ENCODE measurements around the gene RXFP3.

The RXFP3 gene

DNA sequence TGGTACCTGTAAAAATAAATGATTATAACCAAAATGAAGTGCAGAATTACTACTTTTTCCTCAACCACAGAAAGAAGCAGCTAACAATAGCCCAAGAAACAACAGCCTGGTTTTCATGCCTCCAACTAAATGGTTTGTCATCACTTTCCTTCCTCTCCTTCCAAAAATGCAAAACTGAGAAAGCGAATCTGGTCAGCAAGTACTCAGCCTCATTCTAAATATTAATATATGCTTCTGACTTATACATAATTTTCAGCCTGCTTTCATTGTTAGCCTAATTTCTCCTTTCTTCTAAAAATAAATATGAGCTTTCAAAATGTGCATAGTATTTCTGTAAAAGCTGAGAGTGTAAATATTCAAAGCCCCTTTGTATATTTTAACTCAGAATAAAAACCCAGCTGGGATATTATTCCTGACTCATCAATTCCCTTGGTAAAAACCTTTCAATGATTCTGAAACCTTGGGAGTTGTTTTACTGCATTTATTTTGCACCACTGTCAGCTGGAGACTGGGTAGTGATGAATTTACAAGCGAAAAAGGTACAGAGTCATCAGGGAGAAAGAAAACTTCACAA, 21.5 kb downstream of the RXFP3 start:
- H3K9me3 ChIP-seq (ENCODE audit: control insufficient read depth, insufficient read depth, low read length): no peaks in the 10 kb centered on the region
- no CpG with 5 or more reads among the region's 2 CpGs for whole genome bisulfite sequencing (ENCODE audit: insufficient coverage, insufficient read length)
- no peak for DNase-seq (ENCODE audit: low read depth, low spot score)
- no peaks in the 10 kb centered on the region for H3K36me3 ChIP-seq (ENCODE audit: control insufficient read depth, insufficient read depth, low read length)
- no peak overlapping the region for H3K4me3 ChIP-seq (ENCODE audit: low read length)
- H3K27ac ChIP-seq (ENCODE audit: low read length): no peak overlapping the region
- no peaks in the 10 kb centered on the region for H3K4me1 ChIP-seq (ENCODE audit: control insufficient read depth, insufficient read depth, low read length)
- H3K27me3 ChIP-seq (ENCODE audit: control insufficient read depth, insufficient read depth, low read length): no peaks in the 10 kb centered on the region

DNA sequence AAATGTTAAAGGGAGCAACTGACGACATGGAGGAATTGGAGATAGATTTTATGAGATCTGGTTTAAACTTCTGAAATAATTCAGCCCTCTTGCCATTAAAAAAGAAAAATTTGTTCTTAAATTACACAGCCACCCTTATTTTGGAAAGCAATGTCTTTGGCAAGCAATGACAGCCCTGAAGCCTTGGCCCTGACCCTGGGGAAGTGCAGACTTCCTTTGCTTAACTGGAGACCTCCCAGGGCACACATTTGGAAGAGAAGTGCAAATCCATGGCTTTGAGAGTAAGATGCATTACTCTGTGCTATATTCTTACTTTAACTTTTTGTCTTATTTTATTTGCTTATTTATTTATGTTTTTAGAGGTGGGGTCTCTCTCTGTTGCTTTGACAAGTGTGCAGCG, 22.0 kb downstream of the RXFP3 start:
- no CpG with 5 or more reads among the region's 2 CpGs for WGBS (ENCODE audit: insufficient coverage, insufficient read length)

DNA sequence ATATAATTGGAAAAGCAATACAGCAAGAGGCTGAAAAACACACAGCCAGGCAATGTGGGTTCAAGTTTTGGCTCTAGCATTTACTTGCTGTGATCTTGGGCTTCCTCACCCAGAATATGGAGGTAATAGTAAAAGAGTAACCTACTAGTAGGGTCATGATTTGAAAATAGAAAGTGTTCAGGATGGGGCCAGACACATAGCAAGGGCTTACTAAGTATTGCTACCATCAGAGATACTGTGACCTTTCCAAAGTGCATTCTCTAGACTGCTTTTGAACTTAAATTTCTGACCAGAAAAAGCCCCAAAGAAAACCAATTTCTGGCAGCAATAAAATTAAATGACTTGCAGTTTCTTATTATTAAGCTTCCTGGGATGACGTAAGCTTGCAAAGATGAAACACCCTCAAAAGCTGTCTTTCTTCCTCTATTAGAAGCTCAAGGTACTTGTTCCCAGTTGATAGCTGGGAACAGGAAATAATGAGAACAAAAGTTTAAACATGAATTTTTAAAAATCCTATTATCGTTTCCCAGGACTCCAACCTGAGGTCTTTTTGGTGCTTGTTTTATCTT, 28.0 kb downstream of the RXFP3 start:
- no peaks in the 10 kb centered on the region for H3K36me3 ChIP-seq (ENCODE audit: control insufficient read depth, insufficient read depth, low read length)
- no peak for DNase-seq (ENCODE audit: low read depth, low spot score)
- no peak overlapping the region for H3K4me3 ChIP-seq (ENCODE audit: low read length)
- H3K27me3 ChIP-seq (ENCODE audit: control insufficient read depth, insufficient read depth, low read length): no peaks in the 10 kb centered on the region
- WGBS (ENCODE audit: insufficient coverage, insufficient read length): no CpG with 5 or more reads among the region's 2 CpGs
- H3K9me3 ChIP-seq (ENCODE audit: control insufficient read depth, insufficient read depth, low read length): no peaks in the 10 kb centered on the region
- H3K4me1 ChIP-seq (ENCODE audit: control insufficient read depth, insufficient read depth, low read length): no peaks in the 10 kb centered on the region
- no peak overlapping the region for H3K27ac ChIP-seq (ENCODE audit: low read length)

More for the DNA sequence above, 22.0 kb downstream of the RXFP3 start:
- no peak overlapping the region for H3K27ac ChIP-seq (ENCODE audit: low read length)
- H3K36me3 ChIP-seq (ENCODE audit: control insufficient read depth, insufficient read depth, low read length): no peaks in the 10 kb centered on the region
- H3K4me3 ChIP-seq (ENCODE audit: low read length): no peak overlapping the region
- H3K4me1 ChIP-seq (ENCODE audit: control insufficient read depth, insufficient read depth, low read length): no peaks in the 10 kb centered on the region
- DNase-seq (ENCODE audit: low read depth, low spot score): no peak
- no peaks in the 10 kb centered on the region for H3K27me3 ChIP-seq (ENCODE audit: control insufficient read depth, insufficient read depth, low read length)
- no peaks in the 10 kb centered on the region for H3K9me3 ChIP-seq (ENCODE audit: control insufficient read depth, insufficient read depth, low read length)

DNA sequence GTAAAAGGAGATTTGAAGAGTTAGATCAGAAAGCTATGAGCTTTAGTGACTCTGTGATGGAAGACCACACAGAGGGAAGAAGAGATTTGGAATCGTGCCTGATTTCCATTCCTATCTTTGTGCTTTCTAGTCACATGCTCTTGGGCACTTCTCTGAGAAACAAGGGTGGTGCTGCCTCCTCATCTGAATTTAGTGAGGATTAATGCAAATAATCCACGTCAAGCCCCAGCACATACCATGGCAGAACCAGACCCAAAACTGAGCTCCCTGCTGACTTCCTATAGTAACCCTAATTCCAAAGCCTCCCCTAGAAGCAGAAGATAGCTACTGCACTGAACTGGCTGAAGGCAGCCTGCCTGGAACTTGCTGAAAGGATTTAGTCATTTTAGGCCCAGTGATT, 30.6 kb downstream of the RXFP3 start:
- no peak overlapping the region for H3K4me3 ChIP-seq (ENCODE audit: low read length)
- WGBS (ENCODE audit: insufficient coverage, insufficient read length): no CpG with 5 or more reads among the region's 2 CpGs
- no peak overlapping the region for H3K27ac ChIP-seq (ENCODE audit: low read length)
- no peaks in the 10 kb centered on the region for H3K9me3 ChIP-seq (ENCODE audit: control insufficient read depth, insufficient read depth, low read length)
- no peaks in the 10 kb centered on the region for H3K27me3 ChIP-seq (ENCODE audit: control insufficient read depth, insufficient read depth, low read length)
- no peak for DNase-seq (ENCODE audit: low read depth, low spot score)
- peaks cover 2% of the 10 kb centered on the region; the same call in 1 of the 2 replicates for H3K4me1 ChIP-seq (ENCODE audit: control insufficient read depth, insufficient read depth, low read length)
- no peaks in the 10 kb centered on the region for H3K36me3 ChIP-seq (ENCODE audit: control insufficient read depth, insufficient read depth, low read length)

DNA sequence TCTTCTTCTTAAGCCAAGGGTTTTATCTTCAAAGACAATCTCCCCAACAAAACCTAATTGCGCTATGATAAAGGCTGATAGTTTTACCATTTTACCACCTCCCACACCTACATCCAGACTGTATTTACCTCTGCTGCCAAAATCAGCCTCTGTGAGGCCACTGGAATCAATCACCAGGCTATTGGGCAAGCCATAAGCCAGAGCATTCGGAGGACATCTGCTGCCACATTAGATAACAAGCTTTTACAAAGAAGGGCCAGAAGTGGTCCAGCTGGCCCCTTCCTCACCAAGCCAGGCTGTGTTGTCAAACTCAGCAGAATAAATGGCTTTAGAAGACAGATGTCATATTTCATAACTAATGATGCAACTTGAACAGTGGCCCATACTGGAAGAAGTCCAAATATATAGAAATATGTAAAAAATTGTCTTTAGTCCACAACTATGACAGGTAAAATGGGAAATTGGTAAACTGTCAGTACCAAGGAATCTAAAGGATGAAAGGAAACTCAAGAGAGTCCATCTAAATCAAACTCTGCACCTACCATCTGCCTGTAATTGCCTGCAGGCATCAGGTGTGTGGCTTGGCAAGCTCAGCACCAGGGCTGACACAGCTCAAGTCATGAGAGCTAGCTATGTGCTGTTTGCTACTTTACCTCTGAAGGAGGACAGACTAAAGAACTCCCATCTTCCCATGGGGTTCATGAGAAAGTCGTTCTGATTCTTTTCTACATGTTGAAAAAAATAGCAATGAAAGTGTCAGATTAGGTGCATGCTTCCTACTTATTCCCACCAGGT, 32.2 kb downstream of the RXFP3 start:
- H3K9me3 ChIP-seq (ENCODE audit: control insufficient read depth, insufficient read depth, low read length): no peaks in the 10 kb centered on the region
- WGBS (ENCODE audit: insufficient coverage, insufficient read length): no CpG with 5 or more reads among the region's 3 CpGs
- DNase-seq (ENCODE audit: low read depth, low spot score): no peak
- H3K27me3 ChIP-seq (ENCODE audit: control insufficient read depth, insufficient read depth, low read length): no peaks in the 10 kb centered on the region
- H3K4me3 ChIP-seq (ENCODE audit: low read length): no peak overlapping the region
- H3K4me1 ChIP-seq (ENCODE audit: control insufficient read depth, insufficient read depth, low read length): peaks cover 2% of the 10 kb centered on the region; the same call in 1 of the 2 replicates
- no peaks in the 10 kb centered on the region for H3K36me3 ChIP-seq (ENCODE audit: control insufficient read depth, insufficient read depth, low read length)
- no peak overlapping the region for H3K27ac ChIP-seq (ENCODE audit: low read length)

DNA sequence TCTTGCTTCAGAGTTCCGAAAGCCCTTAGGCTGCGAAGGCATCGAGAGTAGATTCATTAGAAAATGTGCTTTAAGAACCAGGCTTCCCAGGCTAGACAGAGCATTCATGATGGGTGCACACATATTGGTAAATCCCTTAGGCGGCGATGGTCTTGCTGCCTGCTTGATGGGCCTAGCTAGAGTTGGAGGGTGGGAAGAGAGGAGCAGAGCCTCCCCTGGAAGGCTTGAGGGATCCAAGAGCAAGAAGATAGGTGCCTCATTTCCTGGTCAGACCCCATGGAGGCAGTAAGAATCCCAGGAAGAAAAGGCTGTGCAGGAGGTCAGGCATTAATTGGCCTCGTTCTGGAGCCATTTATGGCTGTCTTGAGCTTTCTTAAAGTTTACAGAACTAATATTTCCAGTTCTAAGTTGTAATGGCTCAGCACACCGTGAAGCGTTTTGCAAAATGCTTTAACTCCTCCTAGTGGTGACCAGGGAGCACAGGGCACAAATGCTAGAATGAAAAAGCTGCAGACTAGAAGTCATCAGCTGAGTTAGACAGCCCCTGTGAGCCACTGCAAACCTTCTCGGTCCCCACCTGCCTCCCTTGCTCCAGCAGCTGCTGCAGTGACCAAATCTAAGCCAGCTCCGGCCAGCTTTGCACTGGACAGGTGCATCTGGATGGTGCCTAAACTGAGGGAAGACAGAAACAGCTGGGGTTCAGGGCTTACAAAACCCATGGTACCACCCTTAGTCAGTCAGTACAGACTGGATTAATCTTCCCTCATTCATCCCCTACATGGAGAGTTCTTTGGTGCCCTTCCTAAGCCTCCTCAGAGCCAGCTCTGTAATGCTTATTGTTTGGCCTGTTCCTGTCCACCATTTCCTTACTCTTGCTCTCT, 33.6 kb downstream of the RXFP3 start:
- H3K9me3 ChIP-seq (ENCODE audit: control insufficient read depth, insufficient read depth, low read length): no peaks in the 10 kb centered on the region
- peaks cover 2% of the 10 kb centered on the region; the same call in 1 of the 2 replicates for H3K4me1 ChIP-seq (ENCODE audit: control insufficient read depth, insufficient read depth, low read length)
- no peaks in the 10 kb centered on the region for H3K36me3 ChIP-seq (ENCODE audit: control insufficient read depth, insufficient read depth, low read length)
- H3K27me3 ChIP-seq (ENCODE audit: control insufficient read depth, insufficient read depth, low read length): no peaks in the 10 kb centered on the region
- no peak overlapping the region for H3K27ac ChIP-seq (ENCODE audit: low read length)
- no peak overlapping the region for H3K4me3 ChIP-seq (ENCODE audit: low read length)
- DNase-seq (ENCODE audit: low read depth, low spot score): peak; percentile 33
- WGBS (ENCODE audit: insufficient coverage, insufficient read length): no CpG with 5 or more reads among the region's 10 CpGs

DNA sequence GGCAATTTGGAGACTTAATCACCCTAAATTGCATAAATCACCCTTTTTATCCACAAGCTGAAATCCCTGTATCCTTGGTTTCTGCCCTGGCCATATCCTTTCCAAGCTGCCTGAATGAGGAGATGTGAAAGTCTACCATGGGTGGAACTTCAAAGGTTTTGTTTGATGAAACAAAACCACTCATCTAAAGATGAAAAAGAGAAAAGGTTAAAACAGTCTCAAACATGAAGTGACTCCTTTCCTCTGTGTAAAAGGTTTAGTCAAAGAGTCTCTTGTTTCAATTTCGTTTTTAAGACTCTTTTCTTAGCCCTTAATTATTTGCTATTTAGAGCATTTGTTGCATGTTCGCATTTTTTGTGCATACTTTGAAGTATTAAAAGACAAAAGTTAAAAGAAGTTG, 37.1 kb downstream of the RXFP3 start:
- H3K4me1 ChIP-seq (ENCODE audit: control insufficient read depth, insufficient read depth, low read length): peaks cover 4% of the 10 kb centered on the region; the same call in 1 of the 2 replicates
- no peaks in the 10 kb centered on the region for H3K9me3 ChIP-seq (ENCODE audit: control insufficient read depth, insufficient read depth, low read length)
- H3K27me3 ChIP-seq (ENCODE audit: control insufficient read depth, insufficient read depth, low read length): no peaks in the 10 kb centered on the region
- H3K27ac ChIP-seq (ENCODE audit: low read length): no peak overlapping the region
- no peak for DNase-seq (ENCODE audit: low read depth, low spot score)
- H3K4me3 ChIP-seq (ENCODE audit: low read length): no peak overlapping the region
- no CpG with 5 or more reads among the region's 2 CpGs for WGBS (ENCODE audit: insufficient coverage, insufficient read length)
- no peaks in the 10 kb centered on the region for H3K36me3 ChIP-seq (ENCODE audit: control insufficient read depth, insufficient read depth, low read length)

DNA sequence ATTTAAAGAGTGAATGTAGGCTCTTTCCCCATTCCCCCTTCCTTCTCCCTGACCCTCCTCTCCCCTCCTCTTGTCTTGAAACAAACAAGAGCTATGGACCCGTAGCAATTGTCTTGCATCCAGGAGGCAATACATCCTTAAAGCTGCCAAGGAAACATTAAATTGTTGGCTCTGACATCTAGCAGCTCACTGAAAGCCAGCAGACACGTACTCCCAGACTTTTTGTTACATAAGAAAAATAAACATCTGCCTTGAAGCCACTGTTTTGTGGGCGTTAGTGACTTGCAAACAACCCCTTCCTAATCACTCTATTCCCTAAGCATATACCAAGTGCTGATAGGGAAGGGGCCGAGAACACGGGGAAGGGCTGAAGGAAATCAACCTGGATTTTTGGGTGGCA, 39.7 kb downstream of the RXFP3 start:
- no peak for DNase-seq (ENCODE audit: low read depth, low spot score)
- peaks cover 2% of the 10 kb centered on the region; the same call in 1 of the 2 replicates for H3K4me1 ChIP-seq (ENCODE audit: control insufficient read depth, insufficient read depth, low read length)
- H3K27me3 ChIP-seq (ENCODE audit: control insufficient read depth, insufficient read depth, low read length): no peaks in the 10 kb centered on the region
- no peaks in the 10 kb centered on the region for H3K36me3 ChIP-seq (ENCODE audit: control insufficient read depth, insufficient read depth, low read length)
- no peak overlapping the region for H3K4me3 ChIP-seq (ENCODE audit: low read length)
- no peak overlapping the region for H3K27ac ChIP-seq (ENCODE audit: low read length)
- WGBS (ENCODE audit: insufficient coverage, insufficient read length): no CpG with 5 or more reads among the region's 5 CpGs
- no peaks in the 10 kb centered on the region for H3K9me3 ChIP-seq (ENCODE audit: control insufficient read depth, insufficient read depth, low read length)

DNA sequence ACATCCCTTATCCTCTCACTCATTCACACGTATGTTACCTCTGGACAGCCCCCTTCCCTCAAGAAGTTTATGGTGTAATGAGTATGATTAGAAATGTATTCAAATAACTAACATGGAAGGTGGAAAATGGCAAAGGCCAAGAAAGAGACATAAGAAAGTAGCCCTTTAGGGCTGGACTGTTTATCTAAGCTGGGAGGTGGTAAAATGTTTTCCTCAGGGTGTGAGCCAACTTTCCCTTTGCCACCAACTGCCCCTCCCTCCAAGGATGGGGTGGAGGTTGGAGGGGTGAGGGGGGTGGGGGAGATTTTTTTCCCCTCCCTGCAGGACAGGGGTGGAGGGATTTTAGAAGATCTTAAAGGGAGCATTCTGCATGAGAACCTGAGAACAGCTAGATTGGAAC, 40.1 kb downstream of the RXFP3 start:
- H3K27me3 ChIP-seq (ENCODE audit: control insufficient read depth, insufficient read depth, low read length): no peaks in the 10 kb centered on the region
- DNase-seq (ENCODE audit: low read depth, low spot score): no peak
- no peak overlapping the region for H3K27ac ChIP-seq (ENCODE audit: low read length)
- H3K4me3 ChIP-seq (ENCODE audit: low read length): no peak overlapping the region
- peaks cover 2% of the 10 kb centered on the region; the same call in 1 of the 2 replicates for H3K4me1 ChIP-seq (ENCODE audit: control insufficient read depth, insufficient read depth, low read length)
- WGBS (ENCODE audit: insufficient coverage, insufficient read length): no CpG with 5 or more reads among the region's 1 CpG
- no peaks in the 10 kb centered on the region for H3K9me3 ChIP-seq (ENCODE audit: control insufficient read depth, insufficient read depth, low read length)
- no peaks in the 10 kb centered on the region for H3K36me3 ChIP-seq (ENCODE audit: control insufficient read depth, insufficient read depth, low read length)

DNA sequence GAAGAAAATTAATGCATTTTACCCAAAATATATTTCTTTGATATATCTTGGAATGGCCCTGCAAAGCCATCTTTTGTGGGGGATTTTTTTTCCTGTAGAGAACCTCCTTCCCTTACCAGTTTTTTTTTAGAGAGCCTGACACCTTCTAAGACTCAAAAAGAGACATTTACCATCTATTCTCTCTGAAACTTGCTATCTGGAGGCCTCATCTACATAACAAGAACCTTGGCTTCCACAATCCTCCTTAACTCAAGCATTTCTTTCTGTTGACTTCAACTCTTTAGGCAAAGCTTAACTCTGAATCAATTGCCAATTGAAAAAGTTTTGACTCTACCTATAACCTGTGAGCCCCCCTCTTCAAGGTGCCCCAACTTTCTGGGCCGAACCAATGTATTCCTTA, 42.1 kb downstream of the RXFP3 start:
- Histone ChIP-seq H3K4me3 (ENCODE audit: low read length) (no peak overlapping the region), H3K27me3 (ENCODE audit: control insufficient read depth, insufficient read depth, low read length) (no peaks in the 10 kb centered on the region), H3K9me3 (ENCODE audit: control insufficient read depth, insufficient read depth, low read length) (no peaks in the 10 kb centered on the region), H3K4me1 (ENCODE audit: control insufficient read depth, insufficient read depth, low read length) (peaks cover 2% of the 10 kb centered on the region; the same call in 1 of the 2 replicates), H3K36me3 (ENCODE audit: control insufficient read depth, insufficient read depth, low read length) (no peaks in the 10 kb centered on the region), H3K27ac (ENCODE audit: low read length) (no peak overlapping the region)
- DNase-seq (ENCODE audit: low read depth, low spot score): no peak
- WGBS (ENCODE audit: insufficient coverage, insufficient read length): no CpG with 5 or more reads among the region's 1 CpG

Data from iPS DF 6.9 (cell line).